K562 (cell line): ENCODE measurements around the gene KLHDC7B. TPM values are rescaled to one million over a fixed set of nuclear protein-coding genes. Genes with fewer than 3 reads are reported as not detected.
A peak's percentile ranks its signal among the peaks of the same experiment; 100 is the strongest.

Experiments used
- ATAC-seq: fragments of 200-7000 bp; cut with Tn5 transposase; 3 replicates; pipeline ENCODE4 v1.9.1; 2020; ENCODE audit warnings: moderate library complexity
- BruUV-seq: library from RNA; stranded (reverse); fragments of 400-500 nt; replicated peaks from 2 replicates; lab custom pipeline; 2021; lab: Mats Ljungman, UMichigan
- CTCF ChIA-PET: fragments of 300-600 bp; formaldehyde crosslinking; extraction: SDS; loops from one replicate; lab custom pipeline; 2021; ENCODE audit warnings: low intra/inter-chr PET ratio; lab: Yijun Ruan, JAX
- POLR2A ChIA-PET: fragments of 300-600, 350-650 bp; sonication (Branson Sonifier 250); formaldehyde crosslinking; extraction: SDS; loops from one replicate; lab custom pipeline; 2021; ENCODE audit warnings: antibody characterized with exemption, inconsistent platforms; lab: Yijun Ruan, JAX
- DNase-seq, 4 experiments: peaks; one replicate each; pipeline versions ENCODE4 v3.0.0 to v3.0.0-alpha.2; 2011 to 2018; ENCODE audit warnings: low spot score in 3 of 4, mixed read lengths in 3 of 4; ENCODE audit errors: extremely low read depth in 1 of 4
- FAIRE-seq: peaks from 2 replicates; lab custom pipeline; 2011; peaks lifted over from hg19 to GRCh38; lab: Jason Lieb, UNC
- H2AFZ ChIP-seq: 2 replicates; pipeline ENCODE4 v1.6.0; 2011; ENCODE audit warnings: low read depth, low read length, control low read depth, inconsistent platforms
- H3K27ac ChIP-seq: fragments of 200-600 bp; 3 replicates; pipeline ENCODE4 v1.8.0; 2011; ENCODE audit warnings: low read depth, mild to moderate bottlenecking, control low read depth, inconsistent platforms, low read length, moderate library complexity, mixed read lengths; ENCODE audit errors: extremely low read depth
- H3K27me3 ChIP-seq, 2 experiments: fragments of 300-600 bp in 1 of 2; 2 replicates in 1 of 2; 3 replicates in 1 of 2; pipeline versions ENCODE4 v1.6.0 to v1.8.0; 2011; ENCODE audit warnings: inconsistent platforms in 2 of 2, low read length in 2 of 2, mild to moderate bottlenecking in 1 of 2, mixed read lengths in 1 of 2, moderate library complexity in 1 of 2; ENCODE audit not compliant: control insufficient read depth in 2 of 2, insufficient read depth in 2 of 2
- H3K36me3 ChIP-seq: fragments of 300-600 bp; 3 replicates; pipeline ENCODE4 v1.8.0; 2011; ENCODE audit warnings: mild to moderate bottlenecking, low read length, inconsistent platforms; ENCODE audit not compliant: control insufficient read depth, insufficient read depth
- H3K4me1 ChIP-seq, 2 experiments: fragments of 200-600 bp in 1 of 2; replicated peaks in 1 of 2; 2 replicates in 1 of 2; 3 replicates in 1 of 2; pipeline versions ENCODE4 v1.5.1 to v1.8.0; 2011; ENCODE audit warnings: inconsistent platforms in 2 of 2, low read length in 2 of 2, mild to moderate bottlenecking in 1 of 2, mixed read lengths in 1 of 2, moderate library complexity in 1 of 2; ENCODE audit not compliant: control insufficient read depth in 2 of 2, insufficient read depth in 2 of 2
- H3K4me2 ChIP-seq: 2 replicates; pipeline ENCODE4 v1.6.1; 2011; ENCODE audit warnings: low read length, control low read depth, inconsistent platforms, mixed read lengths; ENCODE audit not compliant: insufficient read depth
- H3K4me3 ChIP-seq: fragments of 200-600 bp; sonication (generic), shearing (Covaris generic); 2 replicates; pipeline ENCODE4 v1.5.1; 2016; ENCODE audit warnings: control low read depth, inconsistent platforms
- H3K79me2 ChIP-seq: fragments of 200-600 bp; 3 replicates; pipeline ENCODE4 v1.8.0; 2011; ENCODE audit warnings: low read length, inconsistent platforms; ENCODE audit not compliant: control insufficient read depth, insufficient read depth
- H3K9ac ChIP-seq, 2 experiments: 2 replicates each; pipeline versions ENCODE4 v1.6.0 to v1.6.1; 2011; ENCODE audit warnings: low read depth in 2 of 2, low read length in 2 of 2, control low read depth in 1 of 2, inconsistent platforms in 1 of 2, mild to moderate bottlenecking in 1 of 2, mixed read lengths in 1 of 2; ENCODE audit not compliant: insufficient read depth in 1 of 2
- H3K9me1 ChIP-seq: one replicate; pipeline ENCODE4 v1.6.0; 2011; ENCODE audit warnings: inconsistent platforms, mild to moderate bottlenecking, low read length, moderate library complexity; ENCODE audit not compliant: control insufficient read depth, insufficient read depth
- H3K9me3 ChIP-seq: replicated peaks from 2 replicates; pipeline ENCODE4 v1.5.1; 2011; ENCODE audit warnings: low read depth, low read length, inconsistent platforms; ENCODE audit not compliant: control insufficient read depth, insufficient read depth
- H4K20me1 ChIP-seq: replicated peaks from 2 replicates; pipeline ENCODE4 v1.6.1; 2011; ENCODE audit warnings: low read length, inconsistent platforms, mixed read lengths; ENCODE audit not compliant: control insufficient read depth, insufficient read depth
- BRD4 ChIP-seq: fragments of 200-600 bp; sonication (generic); IDR thresholded peaks from 2 replicates; pipeline ENCODE4 v1.6.1; 2017; ENCODE audit warnings: inconsistent platforms
- WGBS: fragments of 100-300 bp; shearing (Covaris generic); methylation state at CpG from one replicate; pipeline ENCODE4 v1.1.6; 2016; ENCODE audit warnings: low coverage, mixed read lengths; ENCODE audit not compliant: insufficient coverage; ENCODE audit errors: missing lambda C conversion rate; 5-methylcytosine and 5-hydroxymethylcytosine counted together
- in situ Hi-C: fragments of 300-500 bp; cut with MboI; formaldehyde crosslinking; loops from 4 replicates; pipeline ENCODE4 v1.15.0; 2018; ENCODE audit warnings: inconsistent platforms, mixed read lengths
- intact Hi-C: fragments of 100-400 bp; cut with micrococcal nuclease; formaldehyde crosslinking; loops from 2 replicates; pipeline ENCODE4 v1.14.2; 2022
- polyA plus RNA-seq, 8 experiments: library from polyadenylated mRNA; depleted of rRNA in 4 of 8; stranded (reverse) in 5 of 8; unstranded in 3 of 8; fragments of >200 nt; fragmentation: Nextera tagmentation in 2 of 8; fragmentation: Illumina TruSeq in 1 of 8; extraction: Ambion mirVana in 2 of 8; extraction: Trizol in 1 of 8; gene quantifications; 2 replicates each; pipeline versions ENCODE4 v1.2.1 to v1.2.3, GENCODE V29; 2011 to 2014; ENCODE audit warnings: inconsistent platforms in 1 of 8, missing spikeins in 1 of 8
- total RNA-seq, 7 experiments: library from RNA; depleted of rRNA in 6 of 7; stranded (reverse); fragments of >200 nt in 6 of 7; fragmentation: Illumina TruSeq in 2 of 7; extraction: Trizol in 2 of 7; gene quantifications; 2 replicates each; pipeline versions ENCODE4 v1.2.1 to v1.2.3, GENCODE V29; 2011 to 2021; ENCODE audit warnings: low replicate concordance in 1 of 7
- TF ChIP-seq, protein P1 (sequence below): sonication (generic); formaldehyde crosslinking; IDR thresholded peaks from 2 replicates; pipeline ENCODE4 v1.8.0; 2022; ENCODE audit warnings: missing genetic modification reagents, mild to moderate bottlenecking, moderate library complexity, borderline replicate concordance

Gene KLHDC7B
- total and polyA plus RNA-seq, 9 of the 15 experiments (the other 6 are each of a cell fraction or from before 2014, with no cell fraction given), result 0.04 to 0.22 (median 0.05) TPM; not detected in 4

DNA sequence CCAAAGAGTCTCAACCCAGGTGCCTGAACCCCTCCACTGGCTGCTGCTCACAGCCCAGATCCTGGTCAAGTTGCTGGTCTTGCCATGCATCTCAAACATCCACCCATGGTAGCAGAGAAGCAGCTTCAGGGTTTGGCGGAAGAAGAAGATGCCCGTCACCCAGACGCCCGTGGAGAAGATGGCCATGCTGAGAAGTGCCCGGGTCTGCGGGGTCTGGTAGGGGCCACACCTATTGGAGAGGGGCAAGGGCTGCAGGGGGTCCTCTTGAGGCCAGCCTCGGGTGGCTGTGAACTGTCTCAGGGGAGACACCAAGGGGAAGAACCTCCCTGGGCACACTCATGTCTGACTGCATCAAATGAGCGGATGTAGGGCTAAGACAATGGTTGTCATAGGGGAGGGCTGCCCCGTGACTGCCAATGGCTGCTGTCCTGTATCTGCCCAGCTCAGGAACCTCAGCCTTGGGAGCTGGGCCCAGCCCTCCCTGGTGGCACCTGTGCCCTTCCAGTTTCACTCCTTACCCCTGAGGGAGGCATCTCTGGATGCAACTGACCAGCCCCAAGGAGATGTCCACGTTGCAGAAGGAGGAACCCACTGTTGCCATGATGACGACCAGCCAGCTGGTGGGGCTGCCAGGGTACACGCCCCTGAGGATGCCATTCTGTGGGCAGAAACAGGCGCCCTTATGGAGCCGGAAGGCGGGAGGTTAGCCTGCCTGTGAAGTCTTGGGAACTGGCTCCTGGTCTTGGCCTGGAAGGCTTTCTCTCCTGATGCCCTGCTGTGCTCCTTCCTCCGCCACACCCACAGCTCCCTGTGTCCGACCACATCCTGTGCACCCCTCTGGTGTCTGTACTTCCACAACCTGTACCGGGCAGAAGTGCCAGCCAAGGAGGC lies 31.4 kb downstream of the KLHDC7B start:
- no peak for FAIRE-seq
- H3K4me3 ChIP-seq, result no peak overlapping the region
- H3K36me3 ChIP-seq, result no peaks in the 10 kb centered on the region; the same call in 2 of the 3 replicates
- in situ Hi-C loops, result loop anchor here (5.0 kb wide), 1 partner anchor 35 kb away; no protein-coding TSS in a partner anchor
- POLR2A ChIA-PET, result interaction anchor here (1.1 to 2.0 kb wide), 2 partner anchors 11 to 44 kb away, joined by 4 read pairs; no protein-coding TSS in a partner anchor
- intact Hi-C loops, result loop anchor here (1.0 kb wide), 2 partner anchors 43 to 114 kb away; no protein-coding TSS in a partner anchor
- DNase-seq, result no peak
- no peaks in the 10 kb centered on the region for H3K27me3 ChIP-seq
- no peaks in the 10 kb centered on the region for H3K9me1 ChIP-seq
- H2AFZ ChIP-seq, result no peak overlapping the region
- TF ChIP-seq, protein P1, sequence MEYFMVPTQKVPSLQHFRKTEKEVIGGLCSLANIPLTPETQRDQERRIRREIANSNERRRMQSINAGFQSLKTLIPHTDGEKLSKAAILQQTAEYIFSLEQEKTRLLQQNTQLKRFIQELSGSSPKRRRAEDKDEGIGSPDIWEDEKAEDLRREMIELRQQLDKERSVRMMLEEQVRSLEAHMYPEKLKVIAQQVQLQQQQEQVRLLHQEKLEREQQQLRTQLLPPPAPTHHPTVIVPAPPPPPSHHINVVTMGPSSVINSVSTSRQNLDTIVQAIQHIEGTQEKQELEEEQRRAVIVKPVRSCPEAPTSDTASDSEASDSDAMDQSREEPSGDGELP (CRISPR knock-in tag), result 0 out of 2 replicates have a peak, but pooled peaks have one; percentile 13
- TF ChIP-seq BRD4, result no peak
- TF ChIP-seq, all 486 proteins: peak for 1
- H3K27ac ChIP-seq, result no peak overlapping the region
- H3K9me3 ChIP-seq, result no peaks in the 10 kb centered on the region
- H4K20me1 ChIP-seq, result no peaks in the 10 kb centered on the region
- BruUV-seq, result no TSS peak
- 65% methylated on average over 10 of the region's 18 CpGs for WGBS
- H3K9ac ChIP-seq, result no peak overlapping the region
- ATAC-seq, result no peak
- CTCF ChIA-PET, result interaction anchor here (0.7 to 3.2 kb wide), 4 partner anchors 43 to 115 kb away, joined by 4 to 51 read pairs (median 24); no protein-coding TSS in a partner anchor
- H3K4me2 ChIP-seq, result no peak overlapping the region
- peaks cover 4 to 19% of the 10 kb centered on the region in 2 experiments; a peak in 3 of 5 replicates for H3K4me1 ChIP-seq
- H3K79me2 ChIP-seq, result peaks cover 5% of the 10 kb centered on the region; the same call in 2 of the 3 replicates
